Inflammatory macrophage treated with lipopolysaccharide for 4 hours (primary cell): ENCODE results near the gene TMPRSS3.

Experiments used
- DNase-seq: peaks from one replicate; pipeline ENCODE4 v3.0.0-alpha.2; 2020

The TMPRSS3 gene

DNA sequence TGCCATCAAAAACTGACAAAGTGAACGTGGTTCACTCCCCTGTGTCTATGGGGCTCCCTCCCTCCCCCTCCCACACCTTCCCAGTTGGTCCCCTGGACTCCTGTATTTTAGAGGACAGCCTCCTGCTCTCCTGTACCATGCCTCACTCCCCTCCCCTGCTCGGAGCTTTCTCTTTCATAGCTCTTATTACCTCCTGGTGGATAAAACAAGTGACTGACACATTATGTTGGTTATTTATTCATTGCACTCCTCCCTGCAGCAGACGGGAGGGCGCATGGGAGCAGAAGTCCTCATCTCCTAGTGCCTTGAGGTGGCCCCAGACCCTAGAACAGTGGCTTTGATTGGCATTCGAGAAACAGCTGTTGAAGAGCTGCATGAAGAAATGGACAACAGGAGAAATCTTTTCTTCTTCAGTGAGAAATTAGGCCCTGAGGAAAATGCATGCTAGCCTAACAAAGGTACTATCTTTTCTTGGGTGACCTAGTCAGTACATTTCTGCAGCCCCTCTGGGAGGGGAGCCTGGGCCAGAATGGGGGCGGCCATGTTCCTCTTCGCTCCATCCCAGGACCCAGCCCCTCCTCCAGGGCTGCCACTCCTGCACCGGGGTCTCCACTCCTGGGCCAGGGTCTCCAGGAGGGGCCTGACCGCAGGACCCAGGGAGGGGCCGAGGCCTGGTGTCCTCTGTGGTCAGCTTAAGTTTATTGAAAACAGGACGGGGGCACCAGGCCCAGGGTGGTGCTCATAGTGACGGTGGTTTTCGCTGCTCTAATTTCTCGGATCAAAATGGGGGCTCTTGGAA is 28.3 kb downstream of the TMPRSS3 start:
- no peak for DNase-seq

- no peak for DNase-seq
Measured at GRCh38 chr21:42366292-42367010, 29.4 kb downstream of the TMPRSS3 start, which contains the start of gene TFF1. TFF1 (minus strand) TSS chr21:42366535; CDS start chr21:42366495, 40 bp downstream.

- DNase-seq, result no peak
Measured at GRCh38 chr21:42365770-42366169, 30.1 kb downstream of the TMPRSS3 start.

DNA sequence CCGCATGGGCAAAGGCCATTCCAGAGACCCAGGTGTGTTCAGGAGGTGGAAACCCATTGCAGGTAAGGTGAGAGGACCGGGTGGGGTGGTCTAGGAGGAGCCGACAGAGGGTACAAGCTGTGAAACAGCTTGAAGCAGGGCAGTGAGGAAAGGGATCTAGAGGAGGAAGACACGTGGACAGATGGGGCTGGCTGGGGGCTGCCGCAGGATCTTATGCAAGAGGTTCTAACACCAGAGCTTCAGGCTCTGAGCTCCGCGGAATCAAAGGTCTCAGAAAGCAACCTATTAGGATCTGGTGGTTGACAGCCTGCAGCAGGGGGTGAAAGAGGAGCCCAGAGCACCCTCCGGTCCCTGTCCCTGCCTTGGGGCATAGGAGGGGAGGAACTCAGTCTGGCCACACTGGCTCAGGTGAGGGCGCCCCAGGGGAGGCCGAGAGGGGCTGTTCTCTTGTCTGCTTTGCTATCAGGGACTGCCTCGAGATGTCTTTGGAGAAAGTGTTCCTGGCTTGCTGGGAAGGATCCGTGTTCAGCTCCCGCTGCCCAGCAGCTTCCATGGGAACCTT is 31.5 kb downstream of the TMPRSS3 start:
- no peak for DNase-seq

- no peak for DNase-seq
Measured at GRCh38 chr21:42363312-42363711, 32.5 kb downstream of the TMPRSS3 start.

DNA sequence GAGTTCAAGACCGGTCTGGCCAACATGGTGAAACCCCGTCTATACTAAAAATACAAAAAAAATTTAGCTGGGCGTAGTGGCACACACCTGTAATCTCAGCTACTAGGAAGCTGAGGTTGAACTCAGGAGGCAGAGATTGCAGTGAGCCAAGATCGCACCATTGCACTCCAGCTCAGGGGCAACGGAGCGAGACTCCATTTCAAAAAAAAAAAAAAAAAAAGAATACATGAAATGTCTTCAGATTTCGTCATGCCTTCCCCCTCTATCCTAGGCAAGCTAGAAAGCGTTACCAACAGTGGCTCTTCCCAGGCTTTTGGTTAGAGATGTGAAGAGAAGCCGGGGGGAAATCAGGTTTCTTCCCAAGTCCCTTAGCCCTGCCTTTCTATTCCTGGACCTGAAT is 33.2 kb downstream of the TMPRSS3 start:
- DNase-seq, result no peak

DNA sequence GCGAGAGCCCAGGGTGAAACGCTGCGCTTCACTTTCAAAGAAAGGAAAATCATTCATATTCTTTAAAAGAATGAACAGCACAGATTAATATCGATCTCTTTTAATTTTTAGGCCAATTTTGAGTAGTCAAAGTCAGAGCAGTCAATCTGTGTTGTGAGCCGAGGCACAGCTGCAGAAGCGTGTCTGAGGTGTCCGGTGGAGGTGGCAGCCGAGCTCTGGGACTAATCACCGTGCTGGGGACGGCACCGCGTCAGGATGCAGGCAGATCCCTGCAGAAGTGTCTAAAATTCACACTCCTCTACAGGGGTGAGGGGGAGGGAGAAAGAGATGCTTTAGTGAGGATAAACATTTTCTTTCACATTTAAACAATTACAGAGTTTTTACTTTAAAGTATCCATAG is 33.7 kb downstream of the TMPRSS3 start:
- no peak for DNase-seq

- DNase-seq, result no peak
Measured at GRCh38 chr21:42361286-42361685, 34.6 kb downstream of the TMPRSS3 start.

DNA sequence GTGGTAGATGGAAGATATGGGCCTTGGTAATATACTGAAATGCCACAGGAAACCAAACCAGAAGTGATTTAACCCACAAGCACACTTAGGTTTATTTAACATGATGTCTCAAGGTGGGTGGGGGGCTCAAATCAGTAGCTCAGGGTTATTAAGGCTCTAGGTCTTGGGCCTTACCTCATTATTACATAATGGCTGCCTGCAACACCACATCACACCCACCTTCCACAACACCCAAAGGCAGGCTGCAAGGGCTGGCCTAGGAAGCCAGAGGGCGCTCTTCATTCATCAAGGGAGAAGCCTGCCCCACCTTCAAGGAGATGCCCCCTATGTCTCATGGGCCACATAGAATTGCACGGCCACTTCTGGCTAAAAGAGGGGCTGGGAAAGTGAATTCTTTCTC is 35.5 kb downstream of the TMPRSS3 start:
- DNase-seq, result peak; percentile 17

GRCh38 chr21:42358937-42359336 is 36.9 kb downstream of the TMPRSS3 start:
- DNase-seq, result no peak

- DNase-seq, result no peak
Measured at GRCh38 chr21:42358261-42358660, 37.6 kb downstream of the TMPRSS3 start.

DNA sequence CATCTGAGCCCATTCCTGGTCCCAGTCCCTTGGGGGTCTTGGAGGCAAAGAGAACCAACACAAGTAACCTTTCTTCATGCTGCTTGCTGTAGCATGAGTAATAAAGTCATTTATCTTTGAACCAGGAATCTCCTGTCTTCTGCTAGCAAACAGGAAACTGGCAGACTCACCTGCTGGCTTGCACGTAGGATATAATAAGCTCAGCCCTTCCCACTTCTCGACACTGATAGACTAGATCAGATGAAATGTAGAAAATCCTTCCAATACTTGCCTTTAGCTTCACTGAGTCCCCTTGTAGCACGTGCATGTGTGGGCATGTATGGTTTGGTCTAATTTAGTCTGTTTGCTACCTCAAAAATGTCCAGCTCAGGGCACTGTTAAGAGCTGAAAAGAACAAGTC is 38.5 kb downstream of the TMPRSS3 start:
- no peak for DNase-seq

DNA sequence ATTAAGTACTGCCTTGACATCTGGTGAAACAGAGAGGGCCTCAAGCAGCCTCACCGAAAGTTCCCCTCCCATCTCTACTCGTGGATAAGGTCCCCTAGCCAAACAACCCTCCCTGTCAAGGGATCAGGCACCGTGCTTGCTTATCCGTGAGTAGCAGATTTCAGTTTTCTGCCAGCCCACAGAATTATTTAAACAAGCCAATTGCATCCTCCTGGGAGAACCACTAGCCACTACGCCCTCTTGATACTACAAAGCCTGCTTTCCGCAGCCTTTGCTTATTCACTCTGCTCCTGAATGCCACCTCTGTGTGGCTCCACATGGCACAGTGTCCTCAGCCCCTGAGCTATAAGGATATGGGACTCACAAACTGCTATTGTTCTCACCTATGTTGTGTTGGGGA is 39.2 kb downstream of the TMPRSS3 start:
- no peak for DNase-seq

DNA sequence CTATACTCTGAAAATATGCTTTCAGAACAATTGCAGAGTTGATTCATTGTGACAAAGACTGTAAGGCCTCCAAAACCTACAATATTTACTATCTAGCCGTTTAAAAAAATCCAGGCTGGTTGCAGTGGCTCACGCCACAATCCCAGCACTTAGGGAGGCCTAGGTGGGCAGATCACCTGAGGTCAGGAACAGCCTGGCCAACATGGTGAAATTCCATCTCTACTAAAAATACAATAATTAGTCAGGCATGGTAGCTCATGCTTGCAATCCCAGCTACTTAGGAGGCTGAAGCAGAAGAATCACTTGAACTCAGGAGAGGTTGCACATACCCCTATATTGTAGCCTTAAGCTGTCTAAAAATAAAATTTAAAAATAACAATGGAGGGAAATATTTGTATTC is 39.8 kb downstream of the TMPRSS3 start:
- no peak for DNase-seq

DNA sequence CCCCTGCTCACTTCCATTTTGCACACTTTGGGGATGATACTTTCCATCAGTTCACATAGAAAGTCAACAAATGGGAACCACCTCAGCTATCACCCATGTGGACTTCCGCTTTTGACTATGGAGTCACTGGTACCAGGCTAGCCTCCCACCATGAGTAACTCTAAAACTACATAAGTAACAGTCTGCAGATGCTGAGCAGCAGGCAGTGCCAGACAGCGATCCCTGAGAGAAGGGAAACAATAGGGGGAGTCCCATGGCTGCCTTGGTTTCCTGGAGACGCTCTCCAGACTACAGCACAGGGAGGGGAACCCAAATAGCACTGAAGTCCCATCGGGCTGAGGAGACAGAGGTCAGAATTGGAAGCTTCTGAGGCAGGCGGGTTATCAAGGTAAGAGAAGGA is 42.2 kb downstream of the TMPRSS3 start:
- DNase-seq, result no peak

- DNase-seq, result no peak
Measured at GRCh38 chr21:42352441-42353095, 43.3 kb downstream of the TMPRSS3 start.

DNA sequence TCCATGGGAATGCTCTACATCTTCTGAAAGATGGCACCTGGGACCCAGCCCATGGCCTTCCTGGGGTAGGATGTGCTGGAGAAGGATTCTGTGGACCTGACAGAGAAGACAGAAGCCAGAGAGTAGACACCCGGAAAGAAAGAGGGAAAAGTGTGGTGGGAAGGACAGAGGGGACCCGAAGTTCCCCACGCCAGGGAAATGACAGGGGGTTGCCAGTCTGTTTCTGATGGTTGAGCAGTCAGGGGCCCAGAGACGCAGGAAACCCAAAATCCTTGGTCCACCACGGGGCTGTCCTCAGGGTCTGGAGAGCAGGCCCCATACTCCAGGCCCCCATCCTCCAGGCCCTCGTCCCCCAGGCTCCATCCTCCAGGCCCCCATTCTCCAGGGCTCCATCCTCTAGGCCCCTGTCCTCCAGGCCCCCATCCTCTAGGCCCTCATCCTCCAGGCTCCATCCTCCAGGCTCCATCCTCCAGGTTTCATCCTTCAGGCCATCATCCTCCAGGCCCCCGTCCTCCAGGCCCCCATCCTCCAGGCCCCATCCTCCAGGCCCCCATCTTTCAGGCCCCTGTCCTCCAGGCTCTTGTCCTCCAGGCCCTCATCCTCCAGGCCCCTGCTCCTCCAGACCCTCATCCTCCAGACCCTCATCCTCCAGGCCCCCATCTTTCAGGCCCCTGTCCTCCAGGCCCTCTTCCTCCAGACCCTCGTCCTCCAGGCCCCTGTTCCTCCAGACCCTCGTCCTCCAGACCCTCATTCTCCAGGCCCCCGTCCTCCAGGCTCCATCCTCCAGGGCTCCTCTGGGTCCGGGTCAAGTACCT is 44.0 kb downstream of the TMPRSS3 start:
- no peak for DNase-seq

GRCh38 chr21:42350927-42351426 is 44.9 kb downstream of the TMPRSS3 start, which contains the start of gene TFF2:
TFF2 (minus strand) TSS chr21:42350994; CDS start chr21:42350957, 37 bp downstream.
- DNase-seq, result no peak

DNA sequence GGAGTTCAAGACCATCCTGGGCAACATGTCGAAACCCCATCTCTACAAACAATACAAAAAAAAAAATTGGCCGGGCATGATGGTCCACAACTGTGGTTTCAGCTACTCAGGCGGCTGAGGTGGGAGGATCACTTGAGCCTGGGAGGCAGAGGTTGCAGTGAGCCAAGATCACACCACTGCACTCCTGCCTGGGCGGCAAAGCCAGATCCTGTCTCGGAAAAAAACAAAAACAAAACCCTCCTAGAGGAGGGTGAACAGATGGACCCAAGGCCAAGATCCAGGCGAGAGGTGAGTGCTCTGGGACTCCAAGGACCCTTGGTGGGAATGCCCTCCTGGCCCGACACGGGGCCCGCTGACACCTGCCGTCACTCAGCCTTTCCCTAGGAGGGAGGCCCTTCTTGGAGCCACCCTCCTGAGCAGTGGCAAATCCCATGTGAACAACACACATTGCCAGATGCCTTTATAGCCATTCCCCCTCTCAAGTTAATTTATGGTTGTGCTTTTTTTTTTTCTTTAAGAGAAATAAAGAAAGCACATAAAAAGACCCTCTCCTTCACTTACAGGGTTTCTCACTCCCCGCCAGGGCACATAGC is 45.4 kb downstream of the TMPRSS3 start:
- no peak for DNase-seq

DNA sequence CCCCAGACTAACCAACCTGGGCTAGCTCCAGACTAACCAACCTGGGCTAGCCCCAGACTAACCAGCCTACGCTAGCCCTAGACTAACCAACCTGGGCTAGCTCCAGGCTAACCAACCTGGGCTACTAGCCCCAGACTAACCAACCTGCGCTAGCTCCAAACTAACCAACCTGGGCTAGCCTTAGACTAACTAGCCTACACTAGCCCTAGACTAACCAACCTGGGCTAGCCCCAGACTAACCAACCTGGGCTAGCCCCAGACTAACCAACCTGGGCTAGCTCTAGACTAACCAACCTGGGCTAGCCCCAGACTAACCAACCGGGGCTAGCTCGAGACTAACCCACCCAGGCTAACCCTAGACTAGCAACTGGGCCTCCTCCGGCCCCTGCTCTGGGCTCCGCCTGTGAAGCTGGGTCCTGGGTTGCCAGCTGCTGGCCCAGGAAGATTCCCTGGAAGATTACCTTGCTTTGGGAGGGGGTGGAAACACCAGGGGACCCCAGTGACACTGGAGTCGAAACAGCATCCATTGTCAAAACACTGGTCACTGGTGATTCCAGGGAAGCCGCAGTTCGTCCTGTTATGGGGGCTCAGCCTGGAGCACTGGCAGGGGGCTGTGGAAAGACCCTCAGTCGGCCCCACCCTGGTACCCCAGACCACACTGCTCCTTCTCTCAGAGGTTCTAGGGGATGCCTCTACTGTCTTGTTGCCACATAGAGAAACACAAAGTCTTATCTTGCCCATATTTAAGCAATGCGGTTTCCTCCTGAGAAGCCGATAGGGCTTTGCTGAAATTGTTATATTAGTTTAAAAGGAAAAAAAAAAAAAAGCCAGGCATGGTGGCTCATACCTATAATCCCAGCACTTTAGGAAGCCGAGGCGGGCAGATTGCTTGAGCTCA is 46.2 kb downstream of the TMPRSS3 start:
- no peak for DNase-seq

DNA sequence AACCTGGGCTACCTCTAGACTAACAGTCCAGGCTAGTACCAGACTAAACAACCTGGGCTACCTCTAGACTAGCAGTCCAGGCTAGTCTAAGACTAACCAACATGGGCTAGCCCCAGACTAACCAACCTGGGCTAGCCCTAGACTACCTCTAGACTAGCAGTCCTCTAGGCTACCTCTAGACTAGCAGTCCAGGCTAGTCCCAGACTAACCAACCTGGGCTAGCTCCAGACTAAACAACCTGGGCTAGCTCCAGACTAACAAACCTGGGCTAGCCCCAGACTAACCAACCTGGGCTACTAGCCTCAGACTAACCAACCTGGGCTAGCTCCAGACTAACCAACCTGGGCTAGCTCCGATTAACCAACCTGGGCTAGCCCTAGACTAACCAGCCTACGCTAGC is 47.1 kb downstream of the TMPRSS3 start:
- no peak for DNase-seq
